ENCODE results near the gene IL15RA. TPM values are rescaled to one million over a fixed set of nuclear protein-coding genes. Genes with fewer than 3 reads are reported as not detected.
"Not testable (repeated sequence)": the region's sequence is repeated elsewhere in the genome, so short reads cannot be mapped to it uniquely, and the experiment has no call there.

IL15RA gene
- total and polyA plus RNA-seq, 4 donors: 6.6 to 10.7 (median 9.4) TPM

DNA sequence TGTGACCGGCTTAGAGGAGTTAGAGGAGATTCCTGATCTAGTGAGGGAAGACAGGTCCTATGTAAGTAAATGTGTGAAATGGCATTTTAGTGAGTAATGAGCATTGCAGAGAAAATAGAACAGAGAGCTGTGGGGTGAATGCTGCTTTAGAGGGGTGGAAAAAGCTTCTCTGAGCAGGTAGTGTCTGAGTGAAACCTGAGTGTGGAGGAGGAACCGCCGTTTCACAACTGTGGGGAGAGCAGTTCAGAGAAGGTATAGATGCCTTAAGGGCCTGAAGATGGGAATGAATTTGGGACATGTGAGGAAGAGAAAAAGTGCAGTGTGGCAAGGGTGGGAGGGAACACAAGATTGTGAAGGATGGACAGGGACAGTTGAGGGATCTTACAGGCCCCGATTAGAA, 65.7 kb downstream of the IL15RA start:
- no peaks in the 10 kb centered on the region for H3K9me3 ChIP-seq (ENCODE audit: control insufficient read depth in 4 of 4, low read length in 3 of 4)
- no peak overlapping the region for H3K27ac ChIP-seq (ENCODE audit: low read depth in 1 of 2, low read length in 2 of 2)
- H3K4me1 ChIP-seq (ENCODE audit: control insufficient read depth in 4 of 4, insufficient read depth in 4 of 4, low read length in 3 of 4): no peaks in the 10 kb centered on the region
- no peak overlapping the region for H3K4me3 ChIP-seq (ENCODE audit: low read depth in 1 of 3, low read length in 3 of 3)
- WGBS: 97% methylated on average over 4 of the region's 4 CpGs
- H3K9ac ChIP-seq (ENCODE audit: low read depth in 1 of 2, low read length in 2 of 2): no peak overlapping the region
- H3K36me3 ChIP-seq (ENCODE audit: control insufficient read depth in 4 of 4, insufficient read depth in 3 of 4, low read depth in 1 of 4, low read length in 3 of 4): peaks cover 26 to 73% (median 69%) of the 10 kb centered on the region in 4 donors
- no peaks in the 10 kb centered on the region for H3K27me3 ChIP-seq (ENCODE audit: control insufficient read depth in 4 of 4, insufficient read depth in 4 of 4, low read length in 3 of 4)
- no peak for DNase-seq (ENCODE audit: low spot score)
- TF ChIP-seq RAD21 (IDR thresholded peaks at IDR 0.05) (no peak), TAF1 (conservative IDR thresholded peaks at IDR 0.05) (no peak), YY1 (IDR thresholded peaks at IDR 0.05) (no peak), NR2F2 (IDR thresholded peaks at IDR 0.05) (no peak), FOXA1 (IDR thresholded peaks at IDR 0.05) (no peak), SP1 (IDR thresholded peaks at IDR 0.05) (no peak), FOXA2 (IDR thresholded peaks at IDR 0.05) (no peak), EGR1 (IDR thresholded peaks at IDR 0.05; ENCODE audit: low read depth in 2 of 2) (no peak)
- TF ChIP-seq, protein P1, sequence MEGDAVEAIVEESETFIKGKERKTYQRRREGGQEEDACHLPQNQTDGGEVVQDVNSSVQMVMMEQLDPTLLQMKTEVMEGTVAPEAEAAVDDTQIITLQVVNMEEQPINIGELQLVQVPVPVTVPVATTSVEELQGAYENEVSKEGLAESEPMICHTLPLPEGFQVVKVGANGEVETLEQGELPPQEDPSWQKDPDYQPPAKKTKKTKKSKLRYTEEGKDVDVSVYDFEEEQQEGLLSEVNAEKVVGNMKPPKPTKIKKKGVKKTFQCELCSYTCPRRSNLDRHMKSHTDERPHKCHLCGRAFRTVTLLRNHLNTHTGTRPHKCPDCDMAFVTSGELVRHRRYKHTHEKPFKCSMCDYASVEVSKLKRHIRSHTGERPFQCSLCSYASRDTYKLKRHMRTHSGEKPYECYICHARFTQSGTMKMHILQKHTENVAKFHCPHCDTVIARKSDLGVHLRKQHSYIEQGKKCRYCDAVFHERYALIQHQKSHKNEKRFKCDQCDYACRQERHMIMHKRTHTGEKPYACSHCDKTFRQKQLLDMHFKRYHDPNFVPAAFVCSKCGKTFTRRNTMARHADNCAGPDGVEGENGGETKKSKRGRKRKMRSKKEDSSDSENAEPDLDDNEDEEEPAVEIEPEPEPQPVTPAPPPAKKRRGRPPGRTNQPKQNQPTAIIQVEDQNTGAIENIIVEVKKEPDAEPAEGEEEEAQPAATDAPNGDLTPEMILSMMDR (IDR thresholded peaks at IDR 0.05; ENCODE audit: low read depth, low read length, missing input control): no peak
- TF ChIP-seq, protein P2, sequence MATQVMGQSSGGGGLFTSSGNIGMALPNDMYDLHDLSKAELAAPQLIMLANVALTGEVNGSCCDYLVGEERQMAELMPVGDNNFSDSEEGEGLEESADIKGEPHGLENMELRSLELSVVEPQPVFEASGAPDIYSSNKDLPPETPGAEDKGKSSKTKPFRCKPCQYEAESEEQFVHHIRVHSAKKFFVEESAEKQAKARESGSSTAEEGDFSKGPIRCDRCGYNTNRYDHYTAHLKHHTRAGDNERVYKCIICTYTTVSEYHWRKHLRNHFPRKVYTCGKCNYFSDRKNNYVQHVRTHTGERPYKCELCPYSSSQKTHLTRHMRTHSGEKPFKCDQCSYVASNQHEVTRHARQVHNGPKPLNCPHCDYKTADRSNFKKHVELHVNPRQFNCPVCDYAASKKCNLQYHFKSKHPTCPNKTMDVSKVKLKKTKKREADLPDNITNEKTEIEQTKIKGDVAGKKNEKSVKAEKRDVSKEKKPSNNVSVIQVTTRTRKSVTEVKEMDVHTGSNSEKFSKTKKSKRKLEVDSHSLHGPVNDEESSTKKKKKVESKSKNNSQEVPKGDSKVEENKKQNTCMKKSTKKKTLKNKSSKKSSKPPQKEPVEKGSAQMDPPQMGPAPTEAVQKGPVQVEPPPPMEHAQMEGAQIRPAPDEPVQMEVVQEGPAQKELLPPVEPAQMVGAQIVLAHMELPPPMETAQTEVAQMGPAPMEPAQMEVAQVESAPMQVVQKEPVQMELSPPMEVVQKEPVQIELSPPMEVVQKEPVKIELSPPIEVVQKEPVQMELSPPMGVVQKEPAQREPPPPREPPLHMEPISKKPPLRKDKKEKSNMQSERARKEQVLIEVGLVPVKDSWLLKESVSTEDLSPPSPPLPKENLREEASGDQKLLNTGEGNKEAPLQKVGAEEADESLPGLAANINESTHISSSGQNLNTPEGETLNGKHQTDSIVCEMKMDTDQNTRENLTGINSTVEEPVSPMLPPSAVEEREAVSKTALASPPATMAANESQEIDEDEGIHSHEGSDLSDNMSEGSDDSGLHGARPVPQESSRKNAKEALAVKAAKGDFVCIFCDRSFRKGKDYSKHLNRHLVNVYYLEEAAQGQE (IDR thresholded peaks at IDR 0.05): no peak

DNA sequence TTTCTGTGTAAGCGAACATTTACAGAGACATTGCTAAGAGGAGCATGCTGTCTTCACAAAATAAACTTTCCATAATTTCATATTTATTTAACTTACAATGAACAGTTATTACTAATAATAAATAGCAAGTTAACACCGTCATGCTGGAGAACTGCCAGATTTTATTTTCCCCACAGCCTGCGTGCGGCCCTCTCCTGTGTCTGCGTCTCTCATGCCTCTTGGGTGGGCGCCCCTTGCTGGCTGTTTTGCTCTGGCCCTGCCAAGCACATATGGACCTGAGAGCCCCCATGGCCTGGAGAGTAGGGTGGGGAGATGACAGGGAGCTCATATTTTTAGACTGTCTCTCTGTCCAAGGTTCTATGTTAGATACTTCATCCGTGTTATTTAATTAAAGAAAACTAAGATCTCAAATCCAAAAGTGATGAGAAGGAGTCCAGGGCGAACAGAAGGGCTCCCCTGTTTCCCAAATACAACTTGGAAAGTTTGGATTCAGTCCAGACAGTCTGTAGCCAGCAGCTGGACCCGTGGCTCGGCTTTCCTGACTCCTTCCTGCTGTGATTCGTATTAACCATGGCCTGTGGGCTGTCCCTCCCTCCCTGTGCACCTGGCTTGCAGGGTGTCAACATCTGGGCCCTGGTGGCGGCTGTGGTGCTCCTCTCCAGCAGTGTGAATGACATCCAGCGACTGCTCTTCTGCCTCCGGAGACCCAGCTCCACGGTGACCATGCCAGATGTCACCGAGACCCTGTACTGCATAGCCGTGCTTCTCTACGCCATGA, 66.8 kb downstream of the IL15RA start:
- Histone ChIP-seq H3K36me3 (ENCODE audit: control insufficient read depth in 4 of 4, insufficient read depth in 3 of 4, low read depth in 1 of 4, low read length in 3 of 4) (peaks cover 24 to 66% (median 64%) of the 10 kb centered on the region in 4 donors), H3K9ac (ENCODE audit: low read depth in 1 of 2, low read length in 2 of 2) (no peak overlapping the region), H3K27me3 (ENCODE audit: control insufficient read depth in 4 of 4, insufficient read depth in 4 of 4, low read length in 3 of 4) (no peaks in the 10 kb centered on the region), H3K4me3 (ENCODE audit: low read depth in 1 of 3, low read length in 3 of 3) (no peak overlapping the region), H3K27ac (ENCODE audit: low read depth in 1 of 2, low read length in 2 of 2) (no peak overlapping the region), H3K4me1 (ENCODE audit: control insufficient read depth in 4 of 4, insufficient read depth in 4 of 4, low read length in 3 of 4) (no peaks in the 10 kb centered on the region), H3K9me3 (ENCODE audit: control insufficient read depth in 4 of 4, low read length in 3 of 4) (no peaks in the 10 kb centered on the region)
- TF ChIP-seq RAD21 (IDR thresholded peaks at IDR 0.05): no peak
- no peak for TF ChIP-seq HNF4A (conservative IDR thresholded peaks at IDR 0.05)
- TF ChIP-seq, protein P3, sequence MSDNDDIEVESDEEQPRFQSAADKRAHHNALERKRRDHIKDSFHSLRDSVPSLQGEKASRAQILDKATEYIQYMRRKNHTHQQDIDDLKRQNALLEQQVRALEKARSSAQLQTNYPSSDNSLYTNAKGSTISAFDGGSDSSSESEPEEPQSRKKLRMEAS (IDR thresholded peaks at IDR 0.05): no peak
- TF ChIP-seq, protein P1 (IDR thresholded peaks at IDR 0.05; ENCODE audit: low read depth, low read length, missing input control): no peak
- TF ChIP-seq, protein P4, sequence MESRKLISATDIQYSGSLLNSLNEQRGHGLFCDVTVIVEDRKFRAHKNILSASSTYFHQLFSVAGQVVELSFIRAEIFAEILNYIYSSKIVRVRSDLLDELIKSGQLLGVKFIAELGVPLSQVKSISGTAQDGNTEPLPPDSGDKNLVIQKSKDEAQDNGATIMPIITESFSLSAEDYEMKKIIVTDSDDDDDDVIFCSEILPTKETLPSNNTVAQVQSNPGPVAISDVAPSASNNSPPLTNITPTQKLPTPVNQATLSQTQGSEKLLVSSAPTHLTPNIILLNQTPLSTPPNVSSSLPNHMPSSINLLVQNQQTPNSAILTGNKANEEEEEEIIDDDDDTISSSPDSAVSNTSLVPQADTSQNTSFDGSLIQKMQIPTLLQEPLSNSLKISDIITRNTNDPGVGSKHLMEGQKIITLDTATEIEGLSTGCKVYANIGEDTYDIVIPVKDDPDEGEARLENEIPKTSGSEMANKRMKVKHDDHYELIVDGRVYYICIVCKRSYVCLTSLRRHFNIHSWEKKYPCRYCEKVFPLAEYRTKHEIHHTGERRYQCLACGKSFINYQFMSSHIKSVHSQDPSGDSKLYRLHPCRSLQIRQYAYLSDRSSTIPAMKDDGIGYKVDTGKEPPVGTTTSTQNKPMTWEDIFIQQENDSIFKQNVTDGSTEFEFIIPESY (IDR thresholded peaks at IDR 0.05): no peak
- no peak for TF ChIP-seq GABPA (IDR thresholded peaks at IDR 0.05 in 1 of 2, conservative IDR thresholded peaks at IDR 0.05 in 1 of 2)
- TF ChIP-seq TAF1 (conservative IDR thresholded peaks at IDR 0.05): no peak
- no peak for TF ChIP-seq SP1 (IDR thresholded peaks at IDR 0.05)
- no peak for DNase-seq (ENCODE audit: low spot score)
- WGBS: 93% methylated on average over 18 of the region's 18 CpGs

DNA sequence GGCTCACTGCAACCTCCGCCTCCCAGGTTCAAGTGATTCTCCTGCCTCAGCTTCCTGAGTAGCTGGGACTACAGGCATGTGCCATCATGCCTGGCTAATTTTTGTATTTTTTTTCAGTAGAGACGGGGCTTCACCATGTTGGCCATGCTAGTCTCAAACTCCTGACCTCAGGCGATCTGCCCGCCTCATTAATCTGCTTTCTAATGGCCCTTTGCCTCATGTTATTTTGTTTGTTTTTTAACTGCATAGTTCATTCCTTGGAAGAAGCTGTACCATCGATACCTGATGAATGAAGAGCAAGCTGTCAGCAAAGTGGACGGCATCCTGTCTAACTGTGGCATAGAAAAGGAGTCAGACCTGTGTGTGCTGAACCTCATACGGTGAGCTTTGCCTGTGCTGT, 68.7 kb downstream of the IL15RA start:
- H3K27ac ChIP-seq (ENCODE audit: low read depth in 1 of 2, low read length in 2 of 2); H3K4me1 ChIP-seq (ENCODE audit: control insufficient read depth in 4 of 4, insufficient read depth in 4 of 4, low read length in 3 of 4); H3K27me3 ChIP-seq (ENCODE audit: control insufficient read depth in 4 of 4, insufficient read depth in 4 of 4, low read length in 3 of 4); H3K9ac ChIP-seq (ENCODE audit: low read depth in 1 of 2, low read length in 2 of 2); H3K9me3 ChIP-seq (ENCODE audit: control insufficient read depth in 4 of 4, low read length in 3 of 4); H3K4me3 ChIP-seq (ENCODE audit: low read depth in 1 of 3, low read length in 3 of 3); DNase-seq (ENCODE audit: low spot score): not testable (repeated sequence)
- peaks cover 18 to 47% (median 46%) of the 10 kb centered on the region in 4 donors for H3K36me3 ChIP-seq (ENCODE audit: control insufficient read depth in 4 of 4, insufficient read depth in 3 of 4, low read depth in 1 of 4, low read length in 3 of 4)
- 97% methylated on average over 7 of the region's 7 CpGs for WGBS
